SK-N-SH (cell line): ENCODE data around the gene SKIC8. TPM values are rescaled to one million over a fixed set of nuclear protein-coding genes. Genes with fewer than 3 reads are reported as not detected.

ENCODE experiments used
- CTCF ChIA-PET: fragments of 300-600, 350-600 bp; formaldehyde crosslinking; extraction: SDS; loops from one replicate; lab custom pipeline; 2021; lab: Yijun Ruan, JAX
- POLR2A ChIA-PET: fragments of 350-600 bp; sonication (Branson Sonifier 250); formaldehyde crosslinking; extraction: SDS; loops from one replicate; lab custom pipeline; 2020; ENCODE audit warnings: antibody characterized with exemption, inconsistent platforms; lab: Yijun Ruan, JAX
- DNase-seq: peaks from one replicate; pipeline ENCODE4 v3.0.0; 2012
- H2AFZ ChIP-seq: fragments of 200-600 bp; sonication (generic); 2 replicates; pipeline ENCODE4 v1.8.1; 2016; ENCODE audit warnings: antibody characterized with exemption, mild to moderate bottlenecking, low read depth
- H3F3A ChIP-seq: fragments of 200-600 bp; sonication (generic); replicated peaks from 2 replicates; pipeline ENCODE3; 2016; ENCODE audit warnings: antibody characterized with exemption, mild to moderate bottlenecking; ENCODE audit not compliant: insufficient read depth
- H3K27ac ChIP-seq, 2 experiments: fragments of 200-500 bp in 1 of 2; fragments of 200-600 bp in 1 of 2; sonication (Bioruptor generic) in 1 of 2; sonication (generic), shearing (Covaris generic) in 1 of 2; 2 replicates each; pipeline versions ENCODE4 v1.5.1 to v1.6.1; 2014 to 2016; ENCODE audit warnings: low read depth in 2 of 2, inconsistent platforms in 1 of 2, low read length in 1 of 2, mild to moderate bottlenecking in 1 of 2, mixed read lengths in 1 of 2
- H3K27me3 ChIP-seq: fragments of 200-600 bp; sonication (generic), shearing (Covaris generic); 2 replicates; pipeline ENCODE4 v1.6.1; 2016; ENCODE audit warnings: mixed run types; ENCODE audit not compliant: insufficient read depth
- H3K36me3 ChIP-seq, 2 experiments: fragments of 200-500 bp in 1 of 2; fragments of 200-600 bp in 1 of 2; sonication (Bioruptor generic) in 1 of 2; sonication (generic) in 1 of 2; replicated peaks in 1 of 2; 2 replicates each; pipeline versions ENCODE3 to v1.5.1; 2014 to 2016; ENCODE audit warnings: low read length in 1 of 2, mild to moderate bottlenecking in 1 of 2; ENCODE audit not compliant: insufficient read depth in 2 of 2, control insufficient read depth in 1 of 2
- H3K4me1 ChIP-seq, 2 experiments: fragments of 200-500 bp in 1 of 2; fragments of 200-600 bp in 1 of 2; sonication (Bioruptor generic) in 1 of 2; sonication (generic), shearing (Covaris generic) in 1 of 2; 2 replicates each; pipeline versions ENCODE4 v1.5.1 to v1.6.1; 2014 to 2016; ENCODE audit warnings: low read depth in 1 of 2, low read length in 1 of 2, mixed run types in 1 of 2; ENCODE audit not compliant: insufficient read depth in 2 of 2, control insufficient read depth in 1 of 2
- H3K4me2 ChIP-seq: fragments of 200-600 bp; sonication (generic), shearing (Covaris generic); 2 replicates; pipeline ENCODE4 v1.6.1; 2017; ENCODE audit warnings: mixed run types
- H3K4me3 ChIP-seq, 2 experiments: fragments of 200-500 bp in 1 of 2; fragments of 200-600 bp in 1 of 2; sonication (Bioruptor generic) in 1 of 2; sonication (generic), shearing (Covaris generic) in 1 of 2; 2 replicates each; pipeline versions ENCODE4 v1.5.1 to v1.8.1; 2014 to 2016; ENCODE audit warnings: low read depth in 2 of 2, inconsistent platforms in 1 of 2, low read length in 1 of 2, mild to moderate bottlenecking in 1 of 2, mixed read lengths in 1 of 2, moderate library complexity in 1 of 2
- H3K79me2 ChIP-seq: fragments of 200-600 bp; sonication (generic); 2 replicates; pipeline ENCODE4 v1.8.1; 2017; ENCODE audit warnings: mild to moderate bottlenecking; ENCODE audit not compliant: insufficient read depth
- H3K9ac ChIP-seq: fragments of 200-600 bp; sonication (generic); 2 replicates; pipeline ENCODE4 v1.6.1; 2017; ENCODE audit warnings: mixed run types
- H3K9me2 ChIP-seq: fragments of 200-600 bp; sonication (generic); 2 replicates; pipeline ENCODE4 v1.6.1; 2017; ENCODE audit warnings: mixed run types
- H3K9me3 ChIP-seq: fragments of 200-600 bp; sonication (generic); 2 replicates; pipeline ENCODE4 v1.6.1; 2017; ENCODE audit warnings: mixed run types, mild to moderate bottlenecking, moderate library complexity
- H4K20me1 ChIP-seq: fragments of 200-600 bp; sonication (generic); 2 replicates; pipeline ENCODE4 v1.6.1; 2017; ENCODE audit warnings: mild to moderate bottlenecking, mixed run types; ENCODE audit not compliant: insufficient read depth
- CHD2 ChIP-seq: fragments of 150-350 bp; IDR thresholded peaks from 2 replicates; pipeline ENCODE4 v1.6.1; 2018; ENCODE audit warnings: low read length; ENCODE audit not compliant: partially characterized antibody
- EP300 ChIP-seq, 2 experiments: IDR thresholded peaks; 2 replicates each; pipeline versions ENCODE4 v1.4.0 to v1.6.1; 2012; ENCODE audit warnings: borderline replicate concordance in 1 of 2, low read depth in 1 of 2, low read length in 1 of 2
- EZH2phosphoT487 ChIP-seq: fragments of 200-600 bp; sonication (generic); IDR thresholded peaks from 2 replicates; pipeline ENCODE4 v1.6.1; 2017; ENCODE audit warnings: low read depth, mixed run types, mild to moderate bottlenecking, antibody characterized with exemption, moderate library complexity, borderline replicate concordance
- FOSL2 ChIP-seq: IDR thresholded peaks from 2 replicates; pipeline ENCODE4 v1.4.0; 2012; ENCODE audit warnings: low read depth, mild to moderate bottlenecking, moderate library complexity, borderline replicate concordance
- FOXJ3 ChIP-seq: sonication (generic); formaldehyde crosslinking; IDR thresholded peaks from 2 replicates; pipeline ENCODE4 v1.5.1; 2020; ENCODE audit warnings: mild to moderate bottlenecking, missing genetic modification reagents
- FOXM1 ChIP-seq: IDR thresholded peaks from 2 replicates; pipeline ENCODE4 v1.4.0; 2012; ENCODE audit warnings: low read depth, mild to moderate bottlenecking
- GABPA ChIP-seq: IDR thresholded peaks from 2 replicates; pipeline ENCODE4 v1.4.0; 2012; ENCODE audit warnings: low read depth, mild to moderate bottlenecking
- MEF2A ChIP-seq: IDR thresholded peaks from 2 replicates; pipeline ENCODE4 v1.4.0; 2012; ENCODE audit warnings: low read depth, borderline replicate concordance
- NFIC ChIP-seq: IDR thresholded peaks from 2 replicates; pipeline ENCODE4 v1.4.0; 2012; ENCODE audit warnings: borderline replicate concordance
- NRF1 ChIP-seq: IDR thresholded peaks from 2 replicates; pipeline ENCODE4 v1.6.1; 2012; ENCODE audit warnings: low read depth, mild to moderate bottlenecking, low read length
- PBX3 ChIP-seq: IDR thresholded peaks from 2 replicates; pipeline ENCODE4; 2012
- RAD21 ChIP-seq: IDR thresholded peaks from 2 replicates; pipeline ENCODE4 v1.6.1; 2012; ENCODE audit warnings: mild to moderate bottlenecking, low read length
- RCOR1 ChIP-seq: fragments of 150-350 bp; IDR thresholded peaks from 2 replicates; pipeline ENCODE4 v1.6.1; 2017; ENCODE audit warnings: antibody characterized with exemption, low read length
- RXRA ChIP-seq: IDR thresholded peaks from 2 replicates; pipeline ENCODE4 v1.4.0; 2012; ENCODE audit warnings: low read depth, mild to moderate bottlenecking, borderline replicate concordance
- TAF1 ChIP-seq: IDR thresholded peaks from 2 replicates; pipeline ENCODE4 v1.6.1; 2012; ENCODE audit warnings: low read depth, mild to moderate bottlenecking, low read length, moderate library complexity, borderline replicate concordance
- TCF12 ChIP-seq: IDR thresholded peaks from 2 replicates; pipeline ENCODE4 v1.4.0; 2012
- TEAD4 ChIP-seq: IDR thresholded peaks from 2 replicates; pipeline ENCODE4 v1.4.0; 2012; ENCODE audit warnings: mild to moderate bottlenecking, borderline replicate concordance; ENCODE audit not compliant: insufficient read depth
- WGBS: methylation state at CpG from one replicate; pipeline ENCODE4 v1.1.6; 2017; ENCODE audit warnings: low lambda C conversion rate; 5-methylcytosine and 5-hydroxymethylcytosine counted together
- polyA plus RNA-seq, 3 experiments: library from polyadenylated mRNA; depleted of rRNA; stranded (reverse); fragments of >200 nt; gene quantifications; 2 replicates each; pipeline ENCODE4 v1.2.3, GENCODE V29; 2012
- TF ChIP-seq, protein P1 (sequence below): IDR thresholded peaks from 2 replicates; pipeline ENCODE4 v1.6.1; 2012; ENCODE audit warnings: mild to moderate bottlenecking, low read depth, low read length, moderate library complexity
- TF ChIP-seq, protein P2 (sequence below): fragments of 150-350 bp; IDR thresholded peaks from 2 replicates; pipeline ENCODE4 v1.6.1; 2016; ENCODE audit warnings: mild to moderate bottlenecking, low read depth, low read length
- TF ChIP-seq, protein P3 (sequence below): IDR thresholded peaks from 2 replicates; pipeline ENCODE4 v1.4.0; 2012; ENCODE audit warnings: low read depth

Gene SKIC8
- polyA plus RNA-seq, 1 of the 3 experiments (the other 2 are of a cell fraction), result 78.8 TPM

DNA sequence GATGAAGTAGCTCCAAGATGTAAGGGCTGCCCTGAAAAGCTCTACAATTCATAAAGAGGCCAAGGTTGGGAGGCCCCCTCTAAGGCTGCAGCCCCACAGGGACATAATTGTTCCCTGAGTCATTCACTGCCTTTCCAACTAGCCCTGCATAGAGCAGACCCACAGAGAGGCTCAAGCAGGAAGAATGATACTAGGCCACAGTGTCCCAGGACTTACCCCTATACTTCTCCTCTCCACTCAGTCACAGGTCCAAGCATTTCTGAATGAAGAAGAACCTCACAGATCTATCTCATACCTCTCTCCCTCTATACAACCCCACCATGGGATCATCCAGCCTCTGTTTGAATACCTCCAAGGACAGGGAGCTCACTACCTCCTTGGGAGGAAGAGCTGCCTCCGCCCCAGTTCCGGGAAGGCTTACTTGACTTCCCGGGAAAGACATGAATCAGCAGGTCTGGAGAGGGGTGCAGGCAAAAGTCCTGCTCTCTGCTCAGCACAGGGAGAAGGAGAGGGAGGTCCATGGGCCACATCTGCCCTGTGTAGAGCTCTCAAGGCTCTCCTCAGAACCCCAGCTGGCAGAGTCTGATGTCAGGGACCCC lies 6.9 kb upstream of the SKIC8 start (continued):
- TF ChIP-seq, protein P1, sequence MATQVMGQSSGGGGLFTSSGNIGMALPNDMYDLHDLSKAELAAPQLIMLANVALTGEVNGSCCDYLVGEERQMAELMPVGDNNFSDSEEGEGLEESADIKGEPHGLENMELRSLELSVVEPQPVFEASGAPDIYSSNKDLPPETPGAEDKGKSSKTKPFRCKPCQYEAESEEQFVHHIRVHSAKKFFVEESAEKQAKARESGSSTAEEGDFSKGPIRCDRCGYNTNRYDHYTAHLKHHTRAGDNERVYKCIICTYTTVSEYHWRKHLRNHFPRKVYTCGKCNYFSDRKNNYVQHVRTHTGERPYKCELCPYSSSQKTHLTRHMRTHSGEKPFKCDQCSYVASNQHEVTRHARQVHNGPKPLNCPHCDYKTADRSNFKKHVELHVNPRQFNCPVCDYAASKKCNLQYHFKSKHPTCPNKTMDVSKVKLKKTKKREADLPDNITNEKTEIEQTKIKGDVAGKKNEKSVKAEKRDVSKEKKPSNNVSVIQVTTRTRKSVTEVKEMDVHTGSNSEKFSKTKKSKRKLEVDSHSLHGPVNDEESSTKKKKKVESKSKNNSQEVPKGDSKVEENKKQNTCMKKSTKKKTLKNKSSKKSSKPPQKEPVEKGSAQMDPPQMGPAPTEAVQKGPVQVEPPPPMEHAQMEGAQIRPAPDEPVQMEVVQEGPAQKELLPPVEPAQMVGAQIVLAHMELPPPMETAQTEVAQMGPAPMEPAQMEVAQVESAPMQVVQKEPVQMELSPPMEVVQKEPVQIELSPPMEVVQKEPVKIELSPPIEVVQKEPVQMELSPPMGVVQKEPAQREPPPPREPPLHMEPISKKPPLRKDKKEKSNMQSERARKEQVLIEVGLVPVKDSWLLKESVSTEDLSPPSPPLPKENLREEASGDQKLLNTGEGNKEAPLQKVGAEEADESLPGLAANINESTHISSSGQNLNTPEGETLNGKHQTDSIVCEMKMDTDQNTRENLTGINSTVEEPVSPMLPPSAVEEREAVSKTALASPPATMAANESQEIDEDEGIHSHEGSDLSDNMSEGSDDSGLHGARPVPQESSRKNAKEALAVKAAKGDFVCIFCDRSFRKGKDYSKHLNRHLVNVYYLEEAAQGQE, result no peak
- TF ChIP-seq TAF1, result no peak
- no peak for TF ChIP-seq CHD2
- peak in 1 of 2 experiments; percentile 65; a peak in 1 of 4 replicates for TF ChIP-seq EP300 (IDR thresholded peaks at IDR 0.05; ENCODE audit: borderline replicate concordance in 1 of 2, low read depth in 1 of 2, low read length in 1 of 2)
- TF ChIP-seq EZH2phosphoT487, result no peak
- TF ChIP-seq FOSL2, result peak; percentile 73; the same call in 1 of the 2 replicates
- TF ChIP-seq, protein P2, sequence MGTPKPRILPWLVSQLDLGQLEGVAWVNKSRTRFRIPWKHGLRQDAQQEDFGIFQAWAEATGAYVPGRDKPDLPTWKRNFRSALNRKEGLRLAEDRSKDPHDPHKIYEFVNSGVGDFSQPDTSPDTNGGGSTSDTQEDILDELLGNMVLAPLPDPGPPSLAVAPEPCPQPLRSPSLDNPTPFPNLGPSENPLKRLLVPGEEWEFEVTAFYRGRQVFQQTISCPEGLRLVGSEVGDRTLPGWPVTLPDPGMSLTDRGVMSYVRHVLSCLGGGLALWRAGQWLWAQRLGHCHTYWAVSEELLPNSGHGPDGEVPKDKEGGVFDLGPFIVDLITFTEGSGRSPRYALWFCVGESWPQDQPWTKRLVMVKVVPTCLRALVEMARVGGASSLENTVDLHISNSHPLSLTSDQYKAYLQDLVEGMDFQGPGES, result no peak
- no peak for TF ChIP-seq NRF1
- no peak for TF ChIP-seq RAD21

GRCh38 chr15:78304216-78305066 lies 5.0 kb upstream of the SKIC8 start:
- no peak for DNase-seq
- no peaks in the 10 kb centered on the region for H4K20me1 ChIP-seq
- H3K27me3 ChIP-seq, result no peaks in the 10 kb centered on the region
- H2AFZ ChIP-seq, result no peak overlapping the region
- H3K4me3 ChIP-seq, result no peak overlapping the region
- WGBS, result 88% methylated on average over 8 of the region's 9 CpGs
- peaks cover 11 to 27% of the 10 kb centered on the region in 2 experiments; a peak in 3 of 4 replicates for H3K4me1 ChIP-seq
- H3K36me3 ChIP-seq, result no peaks in the 10 kb centered on the region
- ChIA-PET CTCF (interaction anchor here (0.8 to 31.8 kb wide), 3 partner anchors 12 to 405 kb away, joined by 3 to 772 read pairs (median 4); no protein-coding TSS in a partner anchor), POLR2A (no interaction called here)
- no peak overlapping the region for H3K9ac ChIP-seq
- H3K9me2 ChIP-seq, result no peaks in the 10 kb centered on the region
- H3K79me2 ChIP-seq, result no peaks in the 10 kb centered on the region
- peaks cover 38% of the 10 kb centered on the region for H3F3A ChIP-seq
- H3K4me2 ChIP-seq, result no peak overlapping the region
- no peak overlapping the region for H3K27ac ChIP-seq
- H3K9me3 ChIP-seq, result no peaks in the 10 kb centered on the region
- TF ChIP-seq, protein P3, sequence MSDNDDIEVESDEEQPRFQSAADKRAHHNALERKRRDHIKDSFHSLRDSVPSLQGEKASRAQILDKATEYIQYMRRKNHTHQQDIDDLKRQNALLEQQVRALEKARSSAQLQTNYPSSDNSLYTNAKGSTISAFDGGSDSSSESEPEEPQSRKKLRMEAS, result no peak
- TF ChIP-seq RXRA (no peak), FOXM1 (no peak), TEAD4 (no peak), PBX3 (no peak), TAF1 (no peak), TCF12 (no peak), FOXJ3 (no peak), NFIC (no peak), MEF2A (no peak), RCOR1 (no peak), GABPA (no peak)
- TF ChIP-seq, protein P1, result no peak
